ENCODE data around the gene PLEKHH1.
"Not testable (repeated sequence)": the region's sequence is repeated elsewhere in the genome, so short reads cannot be mapped to it uniquely, and the experiment has no call there.

Gene PLEKHH1

DNA sequence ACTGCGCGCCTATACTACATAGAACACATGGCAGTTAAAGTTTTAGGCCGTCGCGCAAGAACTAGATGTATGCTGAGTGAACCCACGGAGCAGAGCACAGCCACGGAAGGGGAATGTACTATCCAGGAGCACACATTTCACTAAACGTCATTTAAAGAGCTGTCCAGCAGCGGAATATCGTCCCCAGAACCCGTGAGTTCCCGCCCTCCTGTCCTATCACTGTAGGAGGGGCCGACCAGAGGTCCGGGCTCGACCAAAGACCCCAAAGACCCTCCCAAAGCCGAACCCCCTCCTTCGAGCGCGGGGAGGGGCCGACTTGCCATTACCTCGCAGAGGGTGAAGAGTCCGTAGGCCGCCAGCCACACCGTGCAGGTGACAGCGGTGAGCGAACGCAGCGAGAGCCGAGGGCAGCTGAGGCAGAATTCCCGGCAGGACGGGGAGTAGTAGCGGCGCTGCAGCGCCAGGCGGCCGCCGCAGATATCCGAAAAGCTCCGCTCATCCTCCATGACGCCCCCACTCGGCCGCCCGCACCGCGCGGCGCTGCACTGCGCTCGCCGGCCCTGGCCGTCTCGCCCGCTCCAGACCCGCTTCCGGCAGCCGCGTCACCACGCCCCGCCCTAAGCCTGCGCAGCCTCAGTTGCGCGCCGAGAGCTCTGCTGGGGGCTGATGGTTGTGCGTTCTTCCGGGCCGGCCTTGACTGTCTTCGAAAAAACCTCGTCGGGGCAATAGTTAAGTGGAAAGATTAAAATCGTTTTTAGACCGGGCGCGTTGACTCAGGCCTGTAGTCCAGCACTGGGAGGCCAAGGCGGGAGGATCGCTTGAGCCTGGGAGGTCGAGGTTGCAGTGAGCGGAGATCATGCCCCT lies 66.8 kb downstream of the PLEKHH1 start, which contains the start of gene PIGH:
TSS of gene PIGH (minus strand) at position 571 of the 864 bp plus-strand sequence. CDS start at position 506, 65 bp downstream.
- peak; percentile 41 for TF ChIP-seq CTCF (IDR thresholded peaks at IDR 0.05; ENCODE audit: low read depth, low read length)
- DNase-seq (ENCODE audit: extremely low read depth, low read depth) = peak; percentile 37

DNA sequence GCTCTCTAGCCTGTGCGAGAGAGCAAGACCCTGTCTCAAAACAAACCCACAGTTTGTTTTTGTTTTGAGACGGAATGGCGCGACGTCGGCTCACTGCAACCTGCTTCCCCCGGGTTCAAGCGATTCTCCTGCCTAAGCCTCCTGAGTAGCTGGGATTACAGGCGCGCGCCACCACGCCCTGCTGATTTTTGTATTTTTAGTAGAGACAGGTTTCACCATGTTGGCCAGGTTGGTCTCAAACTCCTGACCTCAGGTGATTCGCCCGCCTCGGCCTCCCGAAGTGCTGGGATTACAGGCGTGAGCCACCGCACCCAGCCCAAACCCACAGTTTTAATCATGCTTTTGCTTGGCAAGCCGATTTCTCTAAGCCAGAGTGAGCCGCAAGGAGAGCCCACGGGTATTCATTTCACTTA lies 67.5 kb downstream of the PLEKHH1 start:
- not testable (repeated sequence) for DNase-seq (ENCODE audit: extremely low read depth, low read depth)

- no peak for TF ChIP-seq CTCF (IDR thresholded peaks at IDR 0.05; ENCODE audit: low read depth, low read length)
- no peak for DNase-seq (ENCODE audit: extremely low read depth, low read depth)
Measured at GRCh38 chr14:67602076-67602475, 69.0 kb downstream of the PLEKHH1 start.

GRCh38 chr14:67602995-67603545 lies 70.0 kb downstream of the PLEKHH1 start:
- no peak for DNase-seq (ENCODE audit: extremely low read depth, low read depth)
- no peak for TF ChIP-seq CTCF (IDR thresholded peaks at IDR 0.05; ENCODE audit: low read depth, low read length)

DNA sequence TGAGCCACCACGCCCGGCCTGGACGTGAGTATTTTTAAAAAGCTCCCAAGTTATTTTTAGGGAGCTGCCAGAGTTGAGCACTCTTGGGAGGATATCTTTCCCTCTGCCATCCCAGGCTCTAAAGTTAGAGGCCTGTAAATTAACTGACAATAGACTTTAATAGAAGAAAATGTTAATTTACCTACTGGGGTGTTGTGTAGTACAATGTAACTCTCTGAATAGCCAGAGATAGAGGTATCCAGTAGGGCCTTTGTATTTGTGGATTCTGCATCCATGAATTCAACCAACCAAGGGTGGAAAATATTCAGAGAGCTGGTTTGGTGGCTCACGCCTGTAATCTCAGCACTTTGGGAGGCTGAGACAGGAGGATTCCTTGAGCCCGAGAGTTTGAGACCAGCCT lies 74.6 kb downstream of the PLEKHH1 start:
- DNase-seq (ENCODE audit: extremely low read depth, low read depth) = no peak
- TF ChIP-seq CTCF (IDR thresholded peaks at IDR 0.05; ENCODE audit: low read depth, low read length) = no peak

GRCh38 chr14:67609642-67610310 lies 76.7 kb downstream of the PLEKHH1 start:
- no peak for DNase-seq (ENCODE audit: extremely low read depth, low read depth)
- TF ChIP-seq CTCF (IDR thresholded peaks at IDR 0.05; ENCODE audit: low read depth, low read length) = no peak

GRCh38 chr14:67610491-67610890 lies 77.4 kb downstream of the PLEKHH1 start:
- no peak for TF ChIP-seq CTCF (IDR thresholded peaks at IDR 0.05; ENCODE audit: low read depth, low read length)
- DNase-seq (ENCODE audit: extremely low read depth, low read depth) = no peak

Data from AG09319 (cell line).